HT1080 (cell line): Measurements from ENCODE around the gene CCNL2. TPM values are rescaled to one million over a fixed set of nuclear protein-coding genes. Genes with fewer than 3 reads are reported as not detected.
"Not testable (repeated sequence)": the region's sequence is repeated elsewhere in the genome, so short reads cannot be mapped to it uniquely, and the experiment has no call there.

Source experiments
- DNase-seq: peaks from one replicate; pipeline ENCODE4 v3.0.0-alpha.2; 2015; ENCODE audit warnings: low read depth
- total RNA-seq: library from RNA; depleted of rRNA; stranded (reverse); fragments of >200 nt; shearing (Covaris generic); gene quantifications from 2 replicates; pipeline ENCODE4 v1.2.3, GENCODE V29; 2014

CCNL2 gene
- total RNA-seq, 1 experiment from 2014 or later = 96.1 TPM

DNA sequence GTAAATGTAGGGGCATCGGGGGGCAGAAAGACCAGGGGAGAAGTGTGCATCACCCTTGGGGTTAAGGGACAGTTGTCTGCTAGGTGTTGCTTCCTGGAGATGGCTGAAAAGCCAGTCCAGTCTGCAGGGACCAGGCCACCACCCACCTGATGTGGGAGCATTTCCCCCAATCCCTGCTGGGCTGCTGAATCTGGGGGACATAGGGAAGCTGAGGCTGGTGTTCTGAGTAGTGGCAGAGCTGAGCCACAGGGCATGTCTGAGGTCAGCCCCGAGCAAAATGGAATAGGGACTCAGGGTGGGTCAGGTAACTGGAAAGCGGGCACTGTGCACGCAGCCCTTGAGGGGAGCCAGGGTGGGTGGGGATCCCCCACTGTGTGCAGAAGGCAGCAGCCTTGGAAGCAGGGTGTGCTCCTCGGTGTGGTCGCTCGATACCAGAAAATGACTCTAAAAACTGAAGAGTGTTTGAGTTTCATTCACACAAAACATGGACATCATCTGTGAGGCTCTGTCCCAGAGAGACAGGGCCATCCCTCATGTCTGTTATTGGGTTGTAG lies 2.4 kb upstream of the CCNL2 start:
- no peak for DNase-seq

DNA sequence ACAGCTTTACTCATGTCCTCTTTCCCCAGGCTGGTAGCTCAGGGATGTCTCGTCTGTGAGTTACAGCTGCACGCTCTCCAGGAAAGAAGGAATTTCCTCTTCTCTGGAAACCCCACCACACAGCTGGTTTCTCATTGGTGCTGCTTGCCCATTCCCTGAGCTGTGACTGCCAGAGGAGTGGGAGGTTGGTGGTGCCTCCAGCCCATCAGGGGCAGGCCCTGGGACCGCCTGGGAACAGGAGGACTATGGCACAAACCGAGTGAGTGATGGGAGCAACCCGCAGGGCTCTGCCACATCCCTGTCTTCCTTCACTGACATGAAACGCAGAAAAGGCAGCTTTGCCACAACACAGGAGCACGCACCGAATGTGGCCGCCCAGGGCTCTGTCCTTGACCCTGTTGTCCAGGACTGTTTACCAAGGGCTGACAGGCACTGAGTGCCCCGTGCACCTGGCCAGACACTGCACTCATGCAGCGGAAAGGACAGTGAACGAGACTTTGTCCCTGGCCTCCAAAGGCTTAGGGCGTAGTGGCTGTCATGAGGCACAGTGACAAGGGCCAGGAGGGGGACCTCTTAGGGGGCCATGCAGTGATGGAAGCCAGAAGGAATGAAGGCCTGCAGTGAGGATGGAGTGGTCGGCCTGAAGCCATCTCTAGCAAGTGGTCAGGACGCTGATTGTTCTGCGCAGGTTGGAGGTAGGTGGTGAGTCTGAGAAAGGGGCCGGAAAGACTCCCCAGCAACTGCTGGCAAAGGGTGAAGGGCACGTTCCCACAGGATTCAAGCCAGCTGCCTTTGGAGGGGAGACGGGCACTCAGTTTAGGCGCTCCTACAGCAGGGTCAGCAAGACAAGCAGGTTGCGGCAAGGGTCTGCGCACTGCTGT lies 1.7 kb upstream of the CCNL2 start:
- no peak for DNase-seq

DNA sequence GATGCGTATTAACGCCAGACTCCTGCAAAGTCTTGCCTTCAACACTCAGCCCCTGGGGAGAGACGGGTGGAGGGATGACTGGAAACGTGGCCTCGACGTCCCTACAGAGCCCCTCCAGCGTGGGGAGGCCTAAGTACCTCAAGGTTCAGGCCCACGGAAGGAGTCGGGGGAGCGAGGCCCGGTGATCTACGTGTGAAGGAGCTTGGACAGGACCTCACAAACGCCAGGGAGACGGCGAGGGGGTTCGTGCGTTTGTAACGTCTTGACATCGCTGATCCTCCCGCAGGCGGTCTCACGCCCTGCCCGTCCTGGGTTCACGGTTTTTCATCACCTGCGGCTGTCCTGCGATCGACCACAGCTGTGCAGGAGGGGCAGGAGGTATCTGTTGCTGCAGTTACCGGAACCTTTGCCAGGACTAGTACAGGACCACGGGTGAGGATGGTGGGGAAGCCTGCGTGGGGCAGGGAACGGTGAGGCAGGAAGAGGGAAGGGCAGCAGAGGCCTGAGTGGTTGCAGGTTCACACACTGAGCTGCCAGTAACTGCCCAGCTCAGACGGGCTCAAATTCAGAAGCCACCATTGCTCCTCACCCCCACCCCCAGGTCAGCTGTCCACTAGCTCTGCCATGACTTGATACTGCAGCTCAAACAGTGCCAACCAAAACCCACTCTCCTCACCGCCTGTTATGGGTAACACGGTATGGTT lies 889 bp upstream of the CCNL2 start:
- DNase-seq = no peak

GRCh38 chr1:1398677-1399186 lies 403 bp downstream of the CCNL2 start:
- no peak for DNase-seq

DNA sequence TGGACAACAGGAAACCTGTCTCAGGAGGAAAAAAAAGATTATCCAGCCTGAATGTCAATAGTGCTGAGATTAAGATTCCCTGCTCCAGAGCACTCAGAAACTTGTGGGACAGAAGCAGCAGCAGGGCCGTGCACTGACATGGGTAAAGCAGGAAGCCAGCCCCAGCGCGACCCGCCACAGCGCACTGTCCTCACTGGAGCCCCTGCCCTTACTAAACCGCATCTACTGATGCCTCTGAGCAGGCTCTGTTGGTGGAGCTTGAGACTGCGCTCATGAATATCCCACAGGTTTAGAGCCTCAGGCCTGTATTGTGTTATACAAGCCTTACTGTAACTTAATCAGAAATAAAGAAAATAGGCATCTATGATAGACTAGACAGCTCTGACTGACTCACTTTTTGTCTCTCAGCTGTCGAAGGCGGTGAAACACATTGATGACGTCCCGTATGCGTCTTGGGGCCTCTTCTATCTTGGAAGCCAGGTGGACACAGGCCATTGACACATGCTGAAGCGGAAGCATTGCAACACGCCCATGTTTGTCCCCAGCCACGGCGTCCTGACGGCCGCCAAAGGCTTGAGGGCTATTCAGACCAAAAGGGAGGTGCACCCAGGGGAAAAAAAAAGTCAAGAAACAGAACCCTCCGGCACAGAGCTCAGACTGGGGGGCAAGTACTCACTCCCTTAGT lies 1.2 kb downstream of the CCNL2 start:
- peak; percentile 49 for DNase-seq

DNA sequence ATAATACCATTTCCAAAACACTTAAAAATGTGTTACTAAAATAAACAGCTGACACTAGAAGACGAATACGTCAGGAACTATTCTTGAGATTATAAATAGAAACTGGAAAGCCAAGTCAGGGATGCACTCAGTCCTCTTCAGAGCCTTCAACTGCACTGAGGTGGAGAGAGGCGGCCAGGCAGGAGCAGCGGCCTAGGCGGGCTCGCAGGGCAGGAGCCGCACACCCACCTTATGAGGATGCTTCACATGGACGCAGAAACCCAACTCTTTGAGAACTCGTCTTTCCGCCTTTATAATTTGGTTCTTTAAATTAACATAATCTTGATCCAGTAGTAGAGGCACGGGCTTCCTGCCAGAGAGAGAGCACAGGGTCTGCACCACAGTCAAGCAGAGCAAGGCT lies 4.0 kb downstream of the CCNL2 start:
- DNase-seq = no peak

DNA sequence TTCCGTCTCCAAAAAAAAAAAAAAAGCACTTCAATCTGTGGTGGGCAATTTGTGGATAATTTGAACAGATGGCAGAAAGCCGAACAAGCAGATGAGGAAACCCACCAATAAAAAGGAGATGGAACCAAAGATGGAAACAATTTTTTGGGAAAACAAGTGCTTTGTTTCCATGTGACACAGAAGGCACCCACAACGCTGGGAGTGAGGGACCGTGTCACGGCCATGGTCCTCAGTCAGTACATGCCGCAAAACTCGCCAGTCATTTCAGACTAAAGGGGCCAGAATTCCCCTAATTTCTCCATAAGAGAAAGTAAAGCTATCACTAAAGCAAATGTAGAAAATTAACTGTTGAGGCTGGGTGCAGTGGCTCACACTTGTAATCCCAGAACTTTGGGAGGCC lies 5.0 kb downstream of the CCNL2 start:
- no peak for DNase-seq

- no peak for DNase-seq
Observed at GRCh38 chr1:1393428-1393827, 5.7 kb downstream of the CCNL2 start.

DNA sequence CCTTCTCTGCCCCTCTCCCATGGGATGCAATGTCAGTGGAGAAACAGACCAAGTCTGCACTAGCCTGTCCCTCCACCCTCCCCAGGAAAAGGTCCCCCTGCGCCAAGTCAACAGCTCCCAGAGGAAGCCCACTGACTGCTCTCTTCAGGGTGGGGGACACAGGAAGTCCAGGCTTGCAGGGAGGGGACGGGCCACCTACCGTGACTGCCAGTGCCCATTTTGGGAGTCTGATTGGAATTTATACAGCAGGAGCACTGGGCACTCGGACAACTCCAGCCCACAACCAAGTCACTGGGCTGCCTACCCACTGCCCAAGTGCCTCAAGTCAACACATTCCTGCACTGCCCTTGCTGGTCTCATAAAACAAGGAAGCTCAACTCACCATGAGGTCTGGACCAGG lies 6.1 kb downstream of the CCNL2 start:
- DNase-seq = no peak

DNA sequence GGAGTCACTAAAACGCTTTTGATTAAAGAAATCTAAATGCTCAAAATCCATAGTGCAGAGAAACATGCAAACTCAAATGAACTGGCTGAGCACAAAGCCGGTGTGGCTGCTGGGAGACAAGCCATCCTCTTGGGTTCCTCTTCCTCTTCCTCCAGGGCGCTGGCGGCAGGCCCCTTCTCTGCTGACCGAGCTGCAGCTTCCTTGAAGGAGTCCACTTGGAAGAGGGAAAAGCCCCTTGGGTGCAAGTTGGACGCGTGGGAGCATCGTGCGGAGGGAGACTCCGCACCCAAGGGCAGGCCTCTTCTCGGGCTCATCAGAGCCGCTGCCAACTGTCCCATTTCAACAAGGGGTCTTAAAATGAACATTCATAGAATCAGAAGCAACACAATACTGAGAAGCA lies 7.9 kb downstream of the CCNL2 start:
- DNase-seq = no peak

- DNase-seq = no peak
Observed at GRCh38 chr1:1390675-1391074, 8.5 kb downstream of the CCNL2 start.

- no peak for DNase-seq
Observed at GRCh38 chr1:1388078-1388472, 11.1 kb downstream of the CCNL2 start.

DNA sequence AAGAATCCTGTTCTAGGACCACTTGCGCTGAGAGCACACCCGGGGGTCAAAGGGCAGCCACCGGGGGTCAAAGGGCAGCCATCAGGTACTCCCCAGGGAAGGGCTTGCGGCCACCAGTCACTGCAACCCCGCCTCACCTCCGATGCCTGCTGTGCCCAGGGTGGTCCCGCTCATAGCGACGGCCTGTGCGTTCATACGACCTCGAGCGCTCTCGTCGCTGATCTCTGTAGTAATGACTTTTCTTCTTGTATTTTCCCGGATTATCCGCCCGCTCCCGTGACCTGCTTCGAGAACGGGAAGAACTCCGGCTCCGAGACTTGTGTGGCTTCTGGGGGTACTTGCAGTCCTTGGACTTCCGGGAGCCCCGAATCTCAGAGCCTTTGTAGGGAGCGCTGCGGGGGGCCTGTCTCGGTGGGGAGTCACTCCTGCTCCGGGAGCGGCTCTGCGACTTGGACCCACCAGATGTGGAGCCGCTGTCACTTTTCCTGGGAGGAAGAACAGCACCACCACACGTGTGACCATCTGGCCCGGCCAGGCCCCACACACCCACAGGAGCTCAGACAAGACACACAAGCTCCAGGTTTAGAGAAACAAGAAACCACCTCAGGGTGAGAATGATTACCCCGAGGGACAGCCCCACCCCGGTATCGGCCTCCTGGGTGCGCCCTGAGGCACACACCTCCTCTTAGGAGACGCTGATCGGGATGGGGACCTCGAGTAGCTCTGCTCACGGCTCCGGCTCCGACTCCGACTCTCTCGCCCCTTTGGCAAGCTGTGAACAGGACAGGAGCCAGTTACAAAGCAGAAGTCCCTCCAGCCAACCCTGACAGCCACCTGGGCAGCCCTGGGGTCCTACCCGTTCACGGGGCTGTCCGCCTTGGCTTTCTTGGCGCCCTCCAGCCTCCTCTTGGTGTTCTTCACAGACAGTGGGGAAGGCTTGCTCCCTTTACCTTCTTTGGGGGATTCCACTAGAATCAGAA lies 11.7 kb downstream of the CCNL2 start:
- DNase-seq = no peak

GRCh38 chr1:1385931-1386330 lies 13.2 kb downstream of the CCNL2 start:
- DNase-seq = no peak

DNA sequence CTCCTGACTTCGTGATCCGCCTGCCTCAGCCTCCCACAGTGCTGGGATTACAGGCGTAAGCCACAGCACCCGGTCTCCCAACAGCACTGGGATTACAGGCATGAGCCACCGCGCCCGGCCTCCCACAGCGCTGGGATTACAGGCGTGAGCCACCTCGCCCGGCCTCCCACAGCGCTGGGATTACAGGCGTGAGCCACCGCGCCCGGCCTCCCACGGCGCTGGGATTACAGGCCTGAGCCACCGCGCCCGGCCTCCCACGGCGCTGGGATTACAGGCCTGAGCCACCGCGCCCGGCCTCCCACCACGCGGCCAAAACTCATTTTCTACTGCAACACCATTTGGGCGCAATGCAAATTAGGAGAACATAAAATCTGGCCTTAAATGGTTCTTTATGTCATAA lies 13.8 kb downstream of the CCNL2 start:
- DNase-seq = not testable (repeated sequence)

GRCh38 chr1:1381294-1381693 lies 17.8 kb downstream of the CCNL2 start:
- DNase-seq = no peak

DNA sequence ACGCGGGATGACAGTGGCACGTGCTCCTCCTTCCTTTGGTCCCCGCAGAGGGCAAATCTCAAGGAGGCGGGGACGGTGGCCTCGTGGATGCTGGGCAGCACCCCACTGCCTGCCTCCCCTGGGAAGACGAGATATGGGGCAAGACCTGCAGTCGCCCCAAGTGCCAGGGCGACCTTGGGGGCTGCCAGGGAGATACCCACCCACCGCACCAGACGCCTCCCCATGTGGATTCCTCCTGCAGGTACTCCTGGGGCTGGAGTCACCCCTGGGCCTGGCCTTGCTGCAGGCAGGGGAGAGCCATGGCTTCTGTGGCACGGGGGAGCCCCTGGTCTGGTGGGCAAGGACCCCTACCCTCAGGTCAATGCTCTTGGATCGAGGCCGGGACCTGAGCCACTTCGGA lies 18.3 kb downstream of the CCNL2 start:
- no peak for DNase-seq

DNA sequence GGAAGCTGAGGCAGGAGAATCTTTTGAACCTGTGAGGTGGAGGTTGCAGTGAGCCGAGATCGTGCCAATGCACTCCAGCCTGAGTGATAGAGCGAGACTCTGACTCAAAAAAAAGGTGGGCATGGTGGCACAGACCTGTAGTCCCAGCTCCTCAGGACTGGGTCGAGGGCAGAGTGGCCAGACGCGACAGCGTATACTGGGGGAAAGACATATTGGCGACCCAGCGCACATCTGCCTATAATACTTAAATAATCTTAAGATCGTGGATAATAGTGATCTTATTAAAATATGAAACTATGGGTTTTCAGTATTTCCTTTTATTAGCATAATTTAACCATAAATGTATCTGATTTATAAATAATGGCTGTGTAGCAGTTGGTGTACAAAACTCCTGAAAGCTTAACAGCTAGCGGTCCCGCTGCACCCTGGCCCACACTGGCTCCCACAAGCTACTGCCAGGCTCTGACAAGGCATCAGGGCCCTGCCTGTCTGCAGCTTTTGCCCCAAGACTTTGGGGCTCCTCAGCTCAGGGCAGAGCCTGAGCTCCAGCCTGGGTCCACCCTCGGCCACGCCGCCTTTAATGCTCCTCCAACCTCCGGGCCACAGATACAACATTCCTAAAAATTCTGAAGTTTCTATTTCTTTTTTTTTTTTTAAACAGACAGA lies 21.5 kb downstream of the CCNL2 start:
- no peak for DNase-seq

DNA sequence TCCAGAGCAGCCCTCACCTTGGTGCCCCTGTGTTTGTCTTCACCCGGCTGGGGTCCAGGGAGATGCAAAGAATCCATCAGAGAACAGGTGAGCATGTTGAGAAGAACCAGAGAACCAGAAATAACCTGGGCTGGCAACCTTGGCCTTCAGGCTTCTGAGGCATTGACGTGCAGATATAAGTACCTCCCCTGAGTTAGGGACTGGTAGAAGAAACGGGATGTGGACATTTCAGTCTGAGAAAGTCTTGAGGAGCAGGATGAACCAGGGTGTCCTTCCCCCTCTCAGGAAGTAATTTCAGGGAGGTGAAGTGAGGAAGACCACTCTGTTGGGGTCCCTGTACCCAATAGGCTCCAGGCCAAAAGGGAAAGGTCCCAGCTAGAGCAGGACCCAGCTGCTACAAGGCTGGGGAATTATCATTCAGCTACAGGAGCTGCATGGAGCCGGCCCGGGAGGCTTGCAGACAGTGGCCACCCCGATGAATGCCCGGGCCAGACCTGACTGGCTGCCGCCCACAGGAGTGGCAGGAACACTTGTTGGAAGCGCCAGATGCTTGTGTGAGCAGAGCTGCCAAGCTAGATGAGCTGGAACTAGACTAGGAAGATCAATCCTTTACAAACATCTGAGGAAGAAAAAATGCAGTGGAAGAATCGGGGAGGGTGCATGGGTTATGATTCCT lies 22.4 kb downstream of the CCNL2 start:
- DNase-seq = no peak
